NK-92 (cell line): ENCODE results near the gene KRTAP4-7.
"Not testable (repeated sequence)": the region's sequence is repeated elsewhere in the genome, so short reads cannot be mapped to it uniquely, and the experiment has no call there.

Experiments
- DNase-seq: peaks from one replicate; lab custom pipeline; 2025; ENCODE audit not compliant: unreplicated experiment; lab: John Stamatoyannopoulos, UW

Gene KRTAP4-7

GRCh38 chr17:41084100-41084856 is at the start of gene KRTAP4-7:
Gene KRTAP4-7 (plus strand): TSS chr17:41084150. CDS start chr17:41084207, 57 bp downstream.
- not testable (repeated sequence) for DNase-seq

DNA sequence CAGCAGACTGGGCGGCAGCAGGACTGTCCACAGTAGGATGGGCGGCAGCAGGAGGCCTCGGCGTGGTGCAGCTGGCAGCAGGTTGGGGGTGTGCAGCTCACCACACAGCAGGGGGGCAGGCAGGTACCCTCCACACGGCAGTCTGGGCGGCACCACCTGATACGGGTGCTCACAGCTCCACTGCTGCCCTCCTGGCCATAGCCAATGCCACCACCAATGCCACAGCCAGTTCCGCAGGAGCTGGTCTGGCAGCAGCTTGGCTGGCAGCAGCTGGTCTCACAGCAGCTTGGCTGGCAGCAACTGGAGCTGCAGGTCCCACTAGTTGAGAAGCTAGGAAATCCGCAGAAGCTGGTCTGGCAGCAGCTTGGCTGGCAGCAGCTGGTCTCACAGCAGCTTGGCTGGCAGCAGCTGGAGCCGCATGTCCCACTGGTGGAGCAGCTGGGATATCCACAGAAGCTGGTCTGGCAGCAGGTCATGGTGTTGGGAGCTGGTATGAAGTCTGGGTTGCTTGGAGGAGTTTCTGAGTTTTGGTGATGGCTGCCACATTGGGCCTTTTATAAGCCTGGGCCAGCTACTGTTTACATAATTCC is 49.5 kb upstream of the KRTAP4-7 start, which contains the start of gene KRTAP1-3:
KRTAP1-3 (minus strand) TSS at position 529 of the 590 bp plus-strand sequence; CDS start at position 476, 53 bp downstream.
- DNase-seq: not testable (repeated sequence)

DNA sequence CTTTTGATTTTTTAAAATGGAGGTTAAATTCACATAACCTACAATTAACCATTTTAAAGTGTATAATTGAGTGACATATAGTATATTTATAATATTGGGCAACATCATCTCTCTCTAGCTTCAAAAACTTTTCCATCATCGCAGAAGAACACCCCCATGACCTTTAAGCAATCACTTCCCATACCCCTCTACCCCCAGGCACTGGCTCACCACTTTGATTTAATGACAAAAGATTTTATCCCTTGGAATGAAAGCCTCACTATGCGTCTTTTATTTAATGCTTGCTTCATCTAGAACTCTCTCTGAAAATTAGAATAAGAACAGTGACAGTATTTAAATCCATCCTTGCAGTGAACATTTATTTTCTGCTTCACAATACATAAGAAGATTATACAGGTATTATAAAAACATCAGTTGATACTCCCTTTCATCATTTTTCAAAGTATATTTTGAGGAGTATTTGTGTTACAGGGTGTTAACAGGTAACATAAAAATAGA is 46.0 kb upstream of the KRTAP4-7 start:
- no peak for DNase-seq

- not testable (repeated sequence) for DNase-seq
These were observed 43.0 kb upstream of the KRTAP4-7 start, which contains the start of gene KRTAP1-1 for GRCh38 chr17:41040783-41041571. Gene KRTAP1-1 (minus strand): TSS chr17:41041450. CDS start chr17:41041397, 53 bp downstream.

GRCh38 chr17:41042953-41043352 is 41.0 kb upstream of the KRTAP4-7 start:
- DNase-seq: no peak

- DNase-seq: not testable (repeated sequence)
These were observed 37.0 kb upstream of the KRTAP4-7 start, which contains the start of gene KRTAP2-1 for GRCh38 chr17:41046735-41047465. Gene KRTAP2-1 (minus strand): TSS chr17:41047316. CDS start chr17:41047267, 49 bp downstream.

DNA sequence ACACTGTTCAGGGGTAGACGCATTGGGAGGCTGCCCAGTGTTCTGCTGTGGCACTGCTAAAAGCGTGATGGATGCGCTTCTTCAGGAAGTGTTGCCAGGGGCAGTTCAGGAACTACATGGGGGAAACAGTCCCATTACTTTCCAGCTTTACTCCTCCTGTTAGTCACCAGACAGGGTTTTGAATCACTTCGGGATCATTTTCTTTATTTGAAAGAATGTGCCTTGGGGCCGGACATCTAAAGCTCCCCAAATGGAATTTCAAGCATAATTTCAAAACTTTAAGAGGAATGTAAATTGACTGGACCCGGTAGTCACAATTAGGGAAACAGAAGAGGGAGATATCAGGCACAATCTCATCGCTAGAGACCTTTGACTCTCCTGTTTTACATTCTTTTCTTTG is 35.5 kb upstream of the KRTAP4-7 start:
- no peak for DNase-seq

DNA sequence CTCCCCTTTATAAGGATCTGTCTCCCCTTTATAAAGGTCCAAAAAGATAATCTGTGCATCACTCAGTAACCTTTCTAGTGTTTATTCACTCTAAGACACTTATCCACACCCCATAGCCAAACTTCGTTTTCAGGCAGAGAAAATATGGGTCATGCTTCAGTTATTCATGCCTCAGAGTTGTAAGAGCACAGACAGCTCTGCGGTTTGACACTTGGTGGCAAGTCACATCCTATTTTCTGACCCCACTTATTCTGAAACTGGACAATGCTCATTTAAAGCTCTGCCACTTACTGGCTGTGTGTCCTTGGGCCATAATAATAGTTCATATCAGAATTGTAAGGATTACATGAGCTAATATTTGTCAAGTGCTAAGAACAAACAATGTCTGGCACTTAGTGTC is 34.8 kb upstream of the KRTAP4-7 start:
- no peak for DNase-seq

GRCh38 chr17:41052566-41052965 is 31.4 kb upstream of the KRTAP4-7 start:
- DNase-seq: no peak

DNA sequence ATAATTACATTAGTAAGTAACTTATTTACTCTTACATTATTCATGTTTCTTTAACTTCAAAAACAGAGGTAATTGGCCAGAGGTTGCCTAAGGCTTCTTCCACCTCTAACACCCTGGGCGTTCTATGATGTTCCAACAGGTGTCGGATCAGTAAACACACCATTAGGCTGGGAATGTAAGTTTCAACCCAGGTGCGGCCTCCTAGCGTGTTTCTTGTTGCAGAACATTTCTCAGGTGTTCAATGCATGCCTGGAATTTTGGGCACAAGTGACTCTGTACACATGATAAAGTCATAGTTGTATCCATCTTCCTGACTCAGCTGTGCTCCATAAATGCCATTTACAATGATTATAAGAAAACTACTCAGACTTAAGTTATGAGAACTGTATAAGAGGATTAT is 29.9 kb upstream of the KRTAP4-7 start:
- no peak for DNase-seq

GRCh38 chr17:41054556-41054955 is 29.4 kb upstream of the KRTAP4-7 start:
- not testable (repeated sequence) for DNase-seq

DNA sequence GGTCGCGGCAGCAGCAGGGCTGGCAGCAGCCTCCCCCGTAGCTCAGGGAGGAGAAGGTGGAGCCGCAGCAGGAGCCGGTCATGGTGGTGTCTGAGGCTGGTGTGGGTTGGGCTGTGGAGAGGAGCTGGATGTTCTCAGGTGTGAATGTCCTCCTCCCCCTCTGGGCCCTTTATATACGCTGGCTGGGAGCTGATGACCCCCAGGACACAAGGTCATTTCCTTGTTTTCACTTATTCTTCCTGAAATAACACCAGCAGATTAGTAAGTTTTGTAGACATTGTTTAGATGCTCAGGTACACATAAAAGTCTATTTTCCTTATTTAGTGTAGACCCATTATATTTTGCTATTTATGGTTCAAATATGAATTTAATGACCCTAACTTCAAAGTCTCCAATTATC is 28.8 kb upstream of the KRTAP4-7 start, which contains the start of gene KRTAP2-2:
KRTAP2-2 (minus strand) TSS at position 101 of the 400 bp plus-strand sequence; CDS start at position 82, 19 bp downstream.
- not testable (repeated sequence) for DNase-seq

- no peak for DNase-seq
These were observed 26.4 kb upstream of the KRTAP4-7 start for GRCh38 chr17:41057547-41057946.

- DNase-seq: no peak
These were observed 25.2 kb upstream of the KRTAP4-7 start for GRCh38 chr17:41058741-41059140.

GRCh38 chr17:41059276-41060051 is 24.5 kb upstream of the KRTAP4-7 start:
- DNase-seq: not testable (repeated sequence)

- DNase-seq: no peak
These were observed 23.8 kb upstream of the KRTAP4-7 start, which contains the start of gene KRTAP2-3 for GRCh38 chr17:41060052-41060604. Gene KRTAP2-3 (minus strand): TSS chr17:41060114. CDS start chr17:41060050, 64 bp downstream.

DNA sequence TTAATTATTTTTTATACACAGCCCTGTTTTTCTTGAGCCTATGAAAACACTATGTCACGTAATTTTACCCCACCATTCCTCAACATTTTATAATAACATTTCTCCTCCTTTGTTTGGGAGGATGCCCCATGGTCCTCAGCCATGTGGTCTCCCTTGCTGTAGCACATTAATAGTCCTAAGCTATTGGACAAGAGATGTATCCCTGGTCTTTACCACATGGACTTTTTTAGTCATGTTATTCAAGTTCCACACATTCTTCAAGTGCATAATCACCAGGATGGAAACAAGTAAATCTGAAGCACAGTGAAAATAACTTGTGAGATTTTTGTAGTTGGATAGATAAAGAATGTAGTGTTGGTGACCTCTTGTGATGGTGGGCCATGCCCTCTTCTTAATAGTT is 22.0 kb upstream of the KRTAP4-7 start:
- DNase-seq: no peak

- no peak for DNase-seq
These were observed 20.5 kb upstream of the KRTAP4-7 start for GRCh38 chr17:41063449-41063848.

- no peak for DNase-seq
These were observed 19.6 kb upstream of the KRTAP4-7 start for GRCh38 chr17:41064301-41064700.
